Left renal cortex interstitium (tissue), 4 donors: ENCODE data around the gene ADCY1. TPM values are rescaled to one million over a fixed set of nuclear protein-coding genes. Genes with fewer than 3 reads are reported as not detected.
A peak's percentile ranks its signal among the peaks of the same experiment; 100 is the strongest.

Experiments used
- DNase-seq, 4 donors: peaks; one replicate each; pipeline ENCODE4 v3.0.0-alpha.2; 2013; ENCODE audit warnings: low read depth in 4 of 4, low spot score in 2 of 4, missing footprints in 1 of 4
- polyA plus RNA-seq, 4 donors: library from polyadenylated mRNA; unstranded; fragments of 120-200 nt; gene quantifications; one replicate each; pipeline ENCODE4 v1.2.1, GENCODE V29; 2013; ENCODE audit not compliant: insufficient read length in 4 of 4

The ADCY1 gene
- polyA plus RNA-seq, 4 donors: 3.0 to 4.7 (median 3.2) TPM

DNA sequence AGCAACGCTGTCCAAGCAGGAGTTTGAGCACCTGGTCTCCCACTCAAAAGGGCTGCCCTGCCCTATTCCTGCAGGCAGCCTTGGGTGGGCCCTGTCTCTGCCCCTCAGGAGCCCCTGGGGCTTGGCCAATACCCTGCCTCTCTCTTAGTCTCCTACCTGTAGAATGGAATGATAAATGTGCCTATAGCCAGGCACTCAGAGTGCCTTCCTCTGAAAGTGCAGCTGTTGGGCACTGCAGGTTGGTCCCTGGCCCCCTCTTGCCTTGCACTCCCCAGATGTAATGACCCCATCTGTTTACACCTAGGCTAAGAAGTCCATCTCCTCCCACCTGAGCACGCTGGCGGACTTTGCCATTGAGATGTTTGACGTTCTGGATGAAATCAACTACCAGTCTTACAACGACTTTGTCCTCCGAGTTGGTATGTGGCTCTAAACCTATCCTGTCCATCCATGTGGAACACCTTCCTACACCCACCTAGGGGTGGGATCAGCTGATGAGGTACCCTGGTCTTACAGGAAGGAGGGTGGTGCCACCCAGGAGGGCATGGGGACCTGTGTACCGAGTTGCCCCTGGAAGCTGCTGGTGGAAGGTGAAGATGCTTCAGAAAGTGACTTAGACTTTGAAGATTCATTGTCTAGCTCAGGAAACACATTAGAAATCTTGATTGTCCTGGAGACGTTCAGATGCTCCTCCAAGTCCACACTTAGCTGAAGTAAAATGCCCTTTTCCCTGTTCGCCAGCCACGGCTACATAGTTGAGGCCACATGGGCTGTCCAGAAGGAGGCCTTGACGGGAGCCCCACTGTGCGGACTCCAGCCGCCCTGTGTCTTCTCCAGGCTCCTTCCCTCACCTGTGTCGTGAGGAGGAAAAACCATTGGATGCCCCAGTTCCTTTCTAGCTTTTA is 134.1 kb downstream of the ADCY1 start:
- no peak for DNase-seq

DNA sequence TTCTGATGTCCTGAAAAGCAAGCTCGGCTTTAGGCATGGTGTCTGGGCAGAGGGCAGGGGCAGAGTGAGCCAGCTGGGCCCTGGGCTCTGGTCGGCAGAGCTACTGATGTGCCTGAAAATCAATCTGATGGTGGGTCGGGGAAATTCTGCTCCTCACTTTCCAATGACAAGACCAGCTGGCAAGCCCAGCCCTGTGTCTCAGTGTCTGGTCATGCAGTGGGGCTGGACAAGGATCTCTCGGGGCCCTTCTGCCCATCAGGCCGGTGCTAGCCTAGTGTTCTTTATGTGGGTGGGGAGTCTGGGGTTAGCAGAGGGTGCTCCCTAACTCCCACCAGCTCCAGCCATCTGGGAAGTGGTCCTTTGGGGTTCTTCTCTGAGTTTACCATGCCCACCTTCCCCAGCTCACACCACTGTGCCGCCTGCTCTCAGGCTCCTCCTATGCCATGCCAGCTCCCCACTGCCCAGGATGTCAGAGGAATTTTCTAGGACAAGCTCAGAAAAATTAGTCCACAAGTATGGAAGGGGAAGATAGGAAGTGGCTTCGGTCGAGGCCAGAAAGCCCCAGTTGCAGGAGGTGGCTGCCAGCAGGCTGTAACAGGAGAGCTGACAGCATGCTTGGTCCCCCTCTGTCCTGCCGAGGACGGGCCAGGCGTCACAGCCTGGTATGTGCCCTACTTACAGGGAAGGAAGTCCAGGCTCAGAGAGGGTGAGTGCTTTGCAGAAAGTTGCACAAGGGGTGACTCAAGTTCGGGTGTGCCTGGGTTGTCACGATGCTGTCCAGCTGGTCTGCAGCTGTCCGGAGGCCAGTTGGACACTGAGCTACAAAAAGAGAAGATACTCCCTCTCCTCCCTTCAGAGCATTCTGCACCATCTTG is 135.2 kb downstream of the ADCY1 start:
- DNase-seq: peak in 2 of 4 donors; percentile 2 to 6

DNA sequence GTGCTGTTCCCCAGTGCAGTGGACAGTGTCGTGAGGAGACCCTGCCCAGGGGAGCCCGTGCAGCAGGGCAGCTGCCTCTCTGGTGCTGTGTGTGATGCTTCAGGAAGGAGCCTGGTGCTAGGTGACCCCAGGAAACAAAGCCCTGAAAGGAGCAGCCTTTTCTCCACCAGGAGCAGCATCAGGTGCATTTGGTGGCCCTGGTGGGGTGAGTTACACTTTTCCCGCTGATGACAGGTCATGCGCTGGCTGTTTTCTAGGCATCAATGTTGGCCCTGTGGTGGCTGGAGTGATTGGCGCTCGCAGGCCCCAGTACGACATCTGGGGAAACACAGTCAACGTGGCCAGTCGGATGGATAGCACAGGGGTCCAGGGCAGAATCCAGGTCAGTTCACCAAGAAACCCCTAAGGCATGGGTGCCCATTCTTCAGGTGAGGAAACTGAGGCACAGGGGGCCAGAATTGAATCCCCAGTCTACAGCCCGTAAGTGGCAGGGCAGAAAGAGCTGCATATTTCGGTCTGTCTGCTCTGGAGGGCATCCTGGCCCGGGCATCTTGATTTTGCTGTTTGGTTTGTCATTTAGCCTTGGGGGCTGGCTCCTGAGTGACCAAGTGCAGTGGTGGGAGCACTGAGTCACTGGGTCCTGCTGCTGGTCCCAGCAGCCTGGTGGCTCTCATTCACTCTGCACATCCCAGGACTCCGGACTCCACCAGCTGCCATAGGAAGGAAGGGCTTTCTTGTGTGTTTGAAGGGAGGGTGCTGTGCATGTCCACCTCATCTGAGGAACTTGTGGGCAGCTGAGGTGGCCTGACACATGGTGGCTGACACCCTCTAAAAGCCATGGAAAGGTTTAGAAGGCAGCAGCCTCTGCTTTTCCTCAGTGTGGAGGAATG is 136.3 kb downstream of the ADCY1 start:
- no peak for DNase-seq

DNA sequence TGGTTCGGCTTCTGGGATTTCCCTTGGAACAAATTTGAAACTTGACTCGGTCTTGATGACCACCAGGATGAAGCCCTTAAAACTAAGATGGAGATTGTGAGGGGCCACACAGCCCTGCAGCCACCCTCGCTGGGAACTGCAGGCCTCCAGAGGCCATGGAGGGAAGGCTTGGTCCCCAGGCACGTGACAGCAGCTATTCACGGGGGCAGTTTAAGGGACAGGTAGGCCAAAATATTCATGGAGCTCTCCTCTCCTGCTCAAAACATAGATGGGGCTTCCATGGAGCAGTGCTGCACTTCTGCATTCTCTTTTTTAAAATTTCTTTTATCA is 137.0 kb downstream of the ADCY1 start:
- no peak for DNase-seq

DNA sequence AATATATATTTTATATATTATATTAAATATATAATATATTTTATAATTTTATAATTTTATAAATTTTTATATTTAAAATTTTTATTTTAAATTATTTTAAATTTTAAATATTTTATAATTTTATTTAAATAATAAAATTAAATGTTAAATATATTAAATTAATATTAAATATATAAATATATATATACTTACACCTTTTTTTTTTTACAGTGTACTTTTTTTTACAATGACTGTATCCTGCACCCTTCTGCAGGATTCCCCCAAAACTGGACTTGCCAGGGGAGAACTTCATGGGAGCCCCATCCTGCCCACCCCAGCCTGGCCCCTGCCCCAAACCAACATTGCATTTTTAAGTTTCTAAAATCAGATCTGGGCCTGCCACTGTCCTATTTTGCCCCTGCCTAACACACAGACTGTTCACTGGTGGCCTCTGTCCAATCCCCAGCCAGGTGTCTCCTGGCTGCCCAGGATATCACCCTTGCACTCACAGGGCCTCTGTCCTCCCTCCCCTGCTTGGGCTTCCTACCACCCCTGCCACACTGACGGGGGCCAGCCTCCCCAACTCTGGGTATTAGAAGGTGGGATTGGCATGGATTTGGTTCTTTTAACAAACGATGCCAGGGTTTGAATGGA is 138.0 kb downstream of the ADCY1 start:
- DNase-seq: no peak

DNA sequence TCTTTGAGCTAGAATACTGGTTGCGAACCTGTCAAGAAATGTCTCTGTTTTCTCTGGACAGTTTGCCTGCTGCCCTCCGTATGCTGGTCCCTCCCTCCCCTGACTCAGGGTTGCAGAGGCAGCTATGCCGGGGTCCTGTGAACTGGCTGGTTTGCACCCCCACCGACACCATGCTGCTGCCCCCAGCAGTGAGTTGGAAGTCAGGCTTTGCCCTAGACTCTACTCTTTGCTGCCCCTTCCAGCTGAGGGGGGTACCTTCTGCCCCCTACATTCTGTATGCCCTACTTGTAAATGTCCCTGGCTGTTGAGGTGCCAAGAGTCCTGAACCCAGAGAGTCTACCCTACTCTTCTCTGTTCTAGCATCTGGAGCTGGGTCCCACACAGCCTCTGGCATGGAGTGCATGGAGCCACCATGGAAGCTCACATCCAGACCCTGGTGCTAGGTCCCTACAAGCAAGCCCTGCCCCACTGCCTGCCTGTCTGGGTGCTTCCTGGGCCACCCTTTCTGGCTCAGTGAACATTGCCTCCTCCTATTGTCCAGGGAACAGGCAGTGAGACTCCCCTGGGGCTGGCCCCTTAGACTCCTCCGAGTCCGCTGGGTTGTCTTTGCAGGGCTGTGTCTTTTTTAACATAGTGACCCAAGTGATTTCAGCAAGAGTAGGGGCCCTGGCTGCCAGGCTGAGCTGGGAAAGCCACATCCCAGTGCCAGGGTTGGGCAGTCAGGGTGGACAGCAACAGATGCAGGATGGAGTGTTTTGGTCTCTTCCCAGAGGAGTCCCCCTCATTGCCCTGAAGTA is 138.9 kb downstream of the ADCY1 start:
- DNase-seq: no peak

DNA sequence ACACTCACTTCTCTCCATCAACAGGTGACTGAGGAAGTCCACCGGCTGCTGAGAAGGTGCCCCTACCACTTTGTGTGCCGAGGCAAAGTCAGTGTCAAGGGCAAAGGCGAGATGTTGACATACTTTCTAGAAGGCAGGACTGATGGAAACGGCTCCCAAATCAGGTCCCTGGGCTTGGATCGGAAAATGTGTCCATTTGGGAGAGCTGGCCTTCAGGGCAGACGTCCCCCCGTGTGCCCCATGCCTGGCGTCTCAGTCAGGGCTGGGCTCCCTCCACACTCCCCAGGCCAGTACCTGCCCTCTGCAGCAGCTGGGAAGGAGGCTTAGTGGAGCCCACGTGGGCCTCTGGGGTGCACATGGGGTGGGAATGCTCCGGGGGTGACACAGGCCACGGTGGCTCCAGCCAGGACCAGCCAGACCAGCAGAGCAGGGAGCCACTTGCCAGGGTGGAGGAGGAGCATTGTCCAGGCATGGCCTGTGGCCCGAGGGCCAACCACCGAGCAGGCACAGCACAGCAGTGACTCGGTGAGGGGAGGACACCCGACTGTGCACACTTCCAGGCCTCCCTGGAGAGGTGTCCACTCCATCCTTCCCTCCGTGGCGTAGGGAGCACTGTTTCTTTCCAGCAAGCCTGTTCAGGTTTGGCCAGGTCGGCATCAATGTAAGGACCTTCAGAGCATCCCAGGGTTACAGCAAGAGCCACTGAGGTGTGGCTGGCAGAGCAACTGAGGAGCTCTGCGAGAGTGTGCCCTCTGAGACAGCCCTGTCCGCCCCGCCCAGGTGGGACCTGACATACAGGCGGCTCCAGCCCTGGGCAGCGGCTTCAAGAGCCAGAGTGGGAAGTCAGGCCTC is 139.7 kb downstream of the ADCY1 start:
- DNase-seq: no peak

DNA sequence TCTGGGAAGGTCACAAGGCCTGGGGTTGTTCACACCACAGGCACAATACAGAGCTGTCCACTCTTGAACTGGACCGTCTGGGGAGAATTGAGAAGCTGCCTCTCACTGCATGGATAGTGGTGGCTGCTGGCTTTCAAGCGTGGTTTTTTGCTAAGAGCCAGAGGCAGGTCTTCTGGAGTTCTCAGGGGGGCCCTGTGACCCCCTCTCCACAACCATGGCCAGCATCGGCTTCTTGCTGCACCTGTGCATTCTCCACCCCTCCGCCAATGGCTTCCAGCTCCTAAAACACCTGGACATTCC is 140.3 kb downstream of the ADCY1 start:
- DNase-seq: no peak

DNA sequence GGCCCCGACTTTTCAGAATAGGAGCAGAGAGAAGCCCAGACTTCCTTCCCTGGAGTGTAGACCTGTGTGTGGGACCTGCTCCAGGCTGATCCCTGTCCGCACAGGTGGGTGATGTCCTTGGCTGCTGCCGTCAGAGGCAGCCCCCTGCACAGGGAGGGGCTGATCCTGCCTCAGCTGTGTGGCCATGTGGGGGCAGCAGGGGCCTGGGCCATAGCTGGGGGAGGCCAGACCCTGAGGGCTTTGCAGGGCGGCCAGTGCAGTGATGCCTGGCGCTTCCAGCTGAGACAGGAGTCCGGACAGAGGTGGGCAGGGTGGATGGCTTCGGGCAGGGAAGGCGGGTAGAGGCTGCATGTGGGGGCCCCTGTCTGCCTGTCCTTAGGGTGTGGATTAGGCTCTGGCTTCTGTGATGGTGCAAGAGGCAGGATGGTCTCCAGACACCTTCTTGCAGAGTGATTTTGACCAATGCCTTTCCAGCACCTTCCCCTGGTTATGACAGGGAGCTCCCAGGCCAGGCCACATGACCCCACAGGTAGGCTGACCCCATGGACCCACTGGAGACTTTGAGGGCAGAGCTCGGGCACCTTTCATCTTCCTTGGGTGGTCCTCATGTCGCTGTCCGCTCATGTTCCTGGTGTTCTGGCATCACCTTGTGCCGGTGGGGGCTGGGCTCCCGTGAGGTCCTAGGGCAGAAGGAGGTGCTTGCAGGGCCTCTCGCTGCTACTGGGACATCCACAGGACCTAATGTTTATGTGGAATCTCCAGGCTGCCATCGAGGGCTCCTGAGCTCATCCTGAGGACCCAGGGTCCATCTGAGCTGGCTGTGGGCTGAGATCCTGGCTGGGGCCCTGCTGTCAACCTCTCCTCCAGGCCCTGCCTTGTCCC is 141.5 kb downstream of the ADCY1 start:
- no peak for DNase-seq

DNA sequence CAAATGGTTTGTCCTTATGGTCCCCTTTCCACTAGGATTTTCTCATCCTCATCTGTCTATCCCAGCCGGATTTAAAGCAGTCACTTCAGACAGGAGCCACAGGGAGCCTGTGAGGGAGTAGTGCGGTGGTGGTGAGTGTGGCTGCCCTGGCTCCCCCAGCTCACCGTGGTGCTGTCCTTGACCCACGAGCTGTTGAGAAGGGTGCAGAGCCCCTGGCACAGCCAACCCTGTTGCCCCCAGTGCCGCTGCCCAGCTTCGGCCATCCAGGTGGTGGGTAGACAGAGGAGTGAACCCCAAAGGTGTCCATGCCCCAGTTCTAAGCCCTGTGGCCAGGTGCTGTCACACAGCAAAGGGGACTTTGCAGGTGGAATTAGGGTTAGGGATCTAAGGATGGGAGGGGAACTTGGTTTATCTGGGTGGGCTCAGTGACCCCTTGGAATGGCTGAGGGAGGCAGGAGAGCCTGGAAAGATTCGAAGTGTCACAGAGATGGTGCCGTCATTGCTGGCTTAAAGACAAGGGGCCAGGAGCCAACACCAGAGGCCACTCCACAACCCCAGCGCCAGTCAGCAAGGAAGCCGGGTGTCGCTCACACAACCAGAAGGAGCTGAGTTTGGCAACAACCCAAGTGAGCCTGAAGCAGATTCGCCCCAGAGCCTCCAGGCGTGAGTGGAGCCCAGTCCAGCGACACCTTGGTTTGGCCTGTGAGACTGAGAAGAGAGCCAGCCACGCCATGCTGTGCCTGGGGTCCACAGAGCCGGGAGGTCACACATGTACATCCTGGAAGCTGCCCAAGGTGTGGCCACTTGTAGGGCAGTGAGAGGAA is 142.4 kb downstream of the ADCY1 start:
- DNase-seq: no peak

DNA sequence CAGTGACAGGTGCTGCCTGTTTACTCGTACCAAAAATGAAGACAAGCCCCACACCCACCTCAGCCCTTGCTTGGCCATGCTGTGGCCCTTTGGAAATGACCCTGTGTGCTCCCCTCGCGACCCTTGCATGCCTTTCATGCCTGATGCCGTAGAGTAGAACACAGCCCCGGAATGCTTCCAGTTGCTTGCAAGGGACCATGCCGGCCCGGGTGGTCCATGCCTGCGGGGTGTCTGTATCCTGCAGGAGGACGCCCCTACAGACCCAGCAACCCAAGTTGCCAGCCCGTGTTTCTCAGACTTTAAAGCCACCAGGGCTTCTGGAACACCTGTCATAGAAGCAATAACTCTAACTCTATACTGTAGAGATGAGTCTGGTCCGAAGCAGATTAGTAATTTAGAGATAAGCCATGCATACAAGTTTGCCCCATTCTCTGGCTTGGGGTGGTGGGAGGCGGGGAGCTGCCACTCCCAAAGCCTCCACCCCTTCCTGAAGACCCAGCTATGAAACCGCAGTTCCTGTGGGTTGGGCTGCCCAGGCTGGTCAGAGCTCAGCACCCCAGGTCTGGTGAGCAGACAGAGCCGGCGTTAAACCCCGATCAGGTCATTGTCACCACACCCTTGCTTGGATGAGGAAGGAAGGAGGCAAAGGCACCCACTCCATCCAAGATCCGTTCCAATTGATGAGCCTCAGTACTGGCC is 143.5 kb downstream of the ADCY1 start:
- DNase-seq: no peak

DNA sequence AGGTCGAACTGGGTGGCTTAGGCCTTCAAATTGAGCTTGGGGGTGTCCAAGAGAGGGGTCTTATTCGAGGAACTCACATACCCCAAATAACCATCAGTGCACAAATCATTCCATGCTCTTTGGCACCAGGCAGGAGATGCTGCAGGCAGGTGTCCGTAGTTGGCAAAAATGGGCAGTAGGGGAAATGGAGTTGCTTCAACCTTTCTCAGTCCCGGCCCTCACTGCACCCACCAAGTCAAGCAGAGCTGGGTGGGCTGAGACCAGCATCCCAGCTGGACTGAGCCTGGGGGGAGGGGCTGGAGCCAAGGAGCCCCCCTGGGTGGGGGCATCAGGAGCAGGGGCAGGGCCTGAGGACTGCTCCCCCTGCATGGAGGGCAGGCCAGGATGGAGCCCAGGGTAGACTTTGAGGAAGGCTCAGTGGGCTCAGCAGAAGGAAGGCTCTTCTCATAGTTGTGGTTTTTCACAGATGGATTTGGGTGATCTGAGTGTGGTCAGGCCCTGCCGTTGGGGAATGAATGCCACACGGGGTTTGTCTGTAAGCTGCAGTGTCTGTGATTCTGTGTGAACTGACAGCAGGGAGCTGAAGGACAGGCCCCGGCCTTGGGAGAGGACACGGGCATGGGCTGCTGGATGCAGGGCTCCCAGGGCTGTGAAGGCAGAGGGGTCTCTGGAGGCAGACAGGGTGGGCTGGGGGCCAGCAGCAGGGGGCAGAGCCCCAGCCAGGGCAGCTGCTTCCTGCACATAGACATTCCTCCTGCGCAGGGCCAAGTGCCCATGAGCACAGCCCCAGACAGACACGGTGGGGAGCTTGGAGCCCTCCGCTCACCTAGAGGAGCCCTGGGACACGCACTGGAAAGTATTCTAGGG is 144.5 kb downstream of the ADCY1 start:
- no peak for DNase-seq

DNA sequence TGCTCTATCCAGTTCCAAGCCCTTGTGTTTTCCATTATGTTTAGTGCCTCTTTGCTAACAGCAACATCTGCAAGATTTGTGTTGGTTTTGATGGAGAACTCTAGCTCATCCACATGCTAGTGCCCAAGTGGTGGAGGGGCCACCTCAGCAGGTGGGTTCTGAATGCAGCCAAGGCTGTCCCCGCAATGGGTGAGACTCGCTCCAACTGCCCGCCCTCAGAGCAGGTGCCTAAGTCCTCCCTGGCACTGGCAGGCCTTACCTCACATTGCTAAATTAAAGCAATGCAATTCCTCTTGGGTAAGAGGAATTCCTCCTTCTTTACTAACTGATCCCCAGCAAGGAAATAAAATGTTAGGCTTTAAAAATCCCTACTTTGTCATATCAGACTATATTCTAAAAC is 146.8 kb downstream of the ADCY1 start:
- no peak for DNase-seq

DNA sequence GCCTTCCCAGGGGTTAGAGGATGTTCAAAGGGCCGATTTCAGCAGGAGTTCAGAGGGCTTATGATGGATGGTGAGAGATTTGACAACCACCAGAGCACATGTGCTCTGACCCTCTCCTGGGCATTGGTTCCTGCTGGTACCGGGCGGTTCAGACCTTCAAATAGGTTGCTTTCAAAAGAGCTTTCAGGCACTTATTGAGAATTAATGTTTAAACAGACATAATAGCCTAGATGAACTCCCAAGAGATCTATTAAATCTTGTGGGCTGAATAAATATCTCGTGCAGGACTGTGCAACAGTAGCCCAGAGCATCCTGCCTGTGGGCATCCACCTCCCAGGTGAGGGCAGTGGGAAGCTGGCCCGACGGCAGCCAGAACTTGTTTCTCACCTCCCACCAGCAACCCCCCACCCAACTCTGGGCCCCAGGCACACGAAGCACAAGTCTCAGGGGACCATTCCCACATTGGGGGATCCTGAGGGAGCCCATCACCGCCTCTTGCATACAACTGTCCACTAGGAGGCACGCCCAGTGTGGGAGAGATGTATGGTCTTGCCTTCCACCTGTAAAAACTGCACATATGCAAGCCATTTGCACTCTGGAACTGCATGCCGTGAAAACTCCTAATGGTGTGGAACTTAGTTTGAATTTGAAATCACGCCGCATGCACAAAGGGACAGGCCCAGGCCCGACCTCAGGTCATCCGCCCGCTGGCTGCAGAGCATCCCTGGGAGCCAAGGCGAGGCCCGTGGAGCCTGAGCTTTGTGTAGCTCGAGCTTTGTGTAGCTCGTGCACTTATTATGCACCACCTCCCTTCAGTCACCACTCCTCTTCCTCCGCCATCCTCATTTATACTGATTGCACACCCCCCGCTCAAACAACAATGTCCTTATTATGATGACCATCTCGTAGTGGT is 147.8 kb downstream of the ADCY1 start:
- no peak for DNase-seq
